Ovary (tissue), 9 donors: ENCODE results near the gene LIMS3. TPM values are rescaled to one million over a fixed set of nuclear protein-coding genes. Genes with fewer than 3 reads are reported as not detected.
"Not testable (repeated sequence)": the region's sequence is repeated elsewhere in the genome, so short reads cannot be mapped to it uniquely, and the experiment has no call there.

Source experiments
- DNase-seq, 5 donors: peaks; one replicate each; pipeline ENCODE4 v3.0.0-alpha.2; 2019 to 2020
- H3K27ac ChIP-seq, 2 donors: fragments of 200-600 bp; one replicate each; pipeline versions ENCODE4 v1.5.1 to v1.8.0; 2019 to 2022
- H3K27me3 ChIP-seq: fragments of 200-600 bp; one replicate; pipeline ENCODE4 v1.8.0; 2022
- H3K36me3 ChIP-seq: fragments of 200-600 bp; sonication (generic); one replicate; pipeline ENCODE4 v1.5.1; 2019
- H3K4me1 ChIP-seq: one replicate; pipeline ENCODE4 v1.8.1; 2013; ENCODE audit warnings: mild to moderate bottlenecking, moderate library complexity; ENCODE audit not compliant: insufficient read depth
- H3K4me3 ChIP-seq: fragments of 200-600 bp; sonication (generic); one replicate; pipeline ENCODE4 v1.5.1; 2017
- H3K9me3 ChIP-seq, 2 donors: fragments of 200-600 bp in 1 of 2; sonication (generic) in 1 of 2; one replicate each; pipeline versions ENCODE4 v1.5.1 to v1.8.1; 2013 to 2019; ENCODE audit warnings: mild to moderate bottlenecking in 1 of 2, moderate library complexity in 1 of 2
- WGBS, 3 donors: extraction: QIAGEN DNeasy Blood & Tissue Kit in 1 of 3; methylation state at CpG; one replicate each; pipeline versions ENCODE4 v1.1.5 to v1.1.7; 2013 to 2017; 5-methylcytosine and 5-hydroxymethylcytosine counted together
- intact Hi-C, 4 donors: fragments of 100-400 bp; cut with DNase I; formaldehyde crosslinking; loops; one replicate each; pipeline versions ENCODE4 v1.11.0 to v1.15.1; 2022 to 2023
- polyA plus RNA-seq, 2 donors: library from polyadenylated mRNA; stranded (reverse); fragments of 200-250 nt in 1 of 2; fragments of 350-450 nt in 1 of 2; fragmentation: Illumina TruSeq in 1 of 2; extraction: RNeasy Lipid Tissue Mini Kit (QIAGEN cat#74804) in 1 of 2; gene quantifications; one replicate each; pipeline ENCODE4 v1.2.3, GENCODE V29; 2013 to 2014
- total RNA-seq, 7 donors: library from RNA; depleted of rRNA in 2 of 7; stranded (reverse); fragments of >200 nt in 2 of 7; fragmentation: NEBNext Ultra II Directional in 3 of 7; extraction: Animal tissue kit (Norgen Biotek cat#: 25700) in 3 of 7; gene quantifications; one replicate each; pipeline versions ENCODE4 v1.1.0 to v1.2.4, GENCODE V29; 2016 to 2023
- donor health status: DM: no; HTN: no; CAD: no; lungs with moderate emphysema.
- donor health status: DM: no; HTN: no; CAD: no.
- donor health status: Bipolar disorder and iron deficiency.
- donor health status: DM: yes; HTN: yes; CAD: no.
- donor health status: DM: no; HTN: no; CAD: no.
- donor health status: DM: yes; HTN: yes; CAD: no.

Gene LIMS3
- total and polyA plus RNA-seq, 9 donors = 1.1 to 47.1 (median 6.6) TPM

DNA sequence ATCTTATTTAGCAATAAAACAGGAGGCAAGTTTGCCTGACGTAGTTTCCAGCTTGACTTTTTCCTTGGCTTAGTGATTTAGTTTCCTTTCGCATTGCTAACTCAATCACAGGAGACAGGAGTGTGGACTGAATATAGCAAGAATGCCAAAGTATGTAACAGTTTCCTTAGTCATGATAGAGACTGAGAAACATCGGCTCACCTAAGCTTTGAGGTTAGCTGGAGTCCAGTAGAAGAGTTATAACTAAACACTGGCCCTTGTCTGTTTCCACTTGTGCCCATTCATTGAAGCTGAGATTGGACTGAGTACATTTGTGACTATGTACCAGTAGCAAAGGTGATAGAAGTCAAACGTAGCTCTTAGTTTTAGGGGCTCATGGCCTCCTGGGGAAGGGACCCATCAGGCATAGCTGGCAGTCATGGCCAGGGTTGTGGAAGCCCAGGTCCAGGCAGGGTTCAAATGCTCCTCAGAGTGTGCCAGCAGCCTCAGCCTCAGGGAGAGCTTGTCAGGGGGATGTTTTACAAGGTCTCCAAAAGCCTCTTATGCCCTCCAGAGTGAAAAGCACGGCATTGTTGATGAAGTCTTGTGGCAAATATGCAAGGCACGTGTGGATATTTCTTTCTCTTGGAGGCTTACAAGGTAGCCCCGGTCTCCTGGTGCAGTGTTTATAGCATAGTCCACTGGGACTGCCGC is 573 bp upstream of the LIMS3 start:
- H3K27ac ChIP-seq, H3K4me1 ChIP-seq, H3K27me3 ChIP-seq, intact Hi-C loops, H3K9me3 ChIP-seq, H3K4me3 ChIP-seq, H3K36me3 ChIP-seq, DNase-seq: not testable (repeated sequence)
- WGBS, 3 donors = no CpG with 5 or more reads among the region's 8 CpGs

DNA sequence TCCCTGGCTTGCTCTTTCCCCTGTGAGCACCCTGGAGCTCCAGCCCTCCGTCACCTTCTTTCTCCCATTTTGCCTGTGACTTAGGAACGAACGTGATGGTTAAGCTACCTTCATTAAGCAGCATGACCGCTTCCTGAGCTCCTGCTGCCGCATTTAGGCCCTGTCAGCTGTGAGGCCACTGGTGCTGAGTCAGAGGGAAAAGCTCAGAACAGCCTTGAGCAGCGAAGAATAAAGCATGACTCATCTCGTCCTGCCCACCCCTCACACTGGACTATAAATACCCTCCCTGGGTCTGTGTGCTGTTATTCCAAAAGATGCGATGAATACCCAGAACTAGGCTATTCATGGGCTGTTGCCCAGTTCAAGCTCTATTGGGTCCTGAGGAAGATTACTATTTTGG is 7.3 kb downstream of the LIMS3 start:
- H3K4me1 ChIP-seq, H3K9me3 ChIP-seq, H3K4me3 ChIP-seq, H3K27me3 ChIP-seq, H3K27ac ChIP-seq, intact Hi-C loops, H3K36me3 ChIP-seq, DNase-seq: not testable (repeated sequence)
- WGBS, 3 donors = no CpG with 5 or more reads among the region's 8 CpGs

DNA sequence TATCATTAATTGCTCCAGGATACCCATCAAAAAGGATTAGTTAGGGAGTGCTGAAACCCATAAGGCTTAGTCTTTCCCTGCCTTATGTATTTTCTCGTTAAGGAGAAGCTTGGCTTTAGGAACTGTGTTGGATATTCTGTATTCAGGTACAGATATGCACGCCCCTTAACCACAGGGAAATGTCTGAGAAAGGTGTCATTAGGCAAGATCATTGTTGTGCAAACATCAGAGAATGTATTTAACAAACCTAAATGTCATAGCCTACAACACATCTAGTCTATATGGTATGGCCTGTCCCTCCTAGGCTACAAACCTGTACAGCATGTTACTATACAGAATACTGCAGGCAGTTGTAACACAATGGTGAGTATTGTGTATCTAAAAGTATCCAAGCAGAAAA is 10.1 kb downstream of the LIMS3 start:
- H3K4me3 ChIP-seq, DNase-seq, H3K27me3 ChIP-seq, H3K27ac ChIP-seq, H3K9me3 ChIP-seq, H3K4me1 ChIP-seq, intact Hi-C loops, H3K36me3 ChIP-seq: not testable (repeated sequence)
- no CpG with 5 or more reads among the region's 2 CpGs for WGBS, 3 donors

DNA sequence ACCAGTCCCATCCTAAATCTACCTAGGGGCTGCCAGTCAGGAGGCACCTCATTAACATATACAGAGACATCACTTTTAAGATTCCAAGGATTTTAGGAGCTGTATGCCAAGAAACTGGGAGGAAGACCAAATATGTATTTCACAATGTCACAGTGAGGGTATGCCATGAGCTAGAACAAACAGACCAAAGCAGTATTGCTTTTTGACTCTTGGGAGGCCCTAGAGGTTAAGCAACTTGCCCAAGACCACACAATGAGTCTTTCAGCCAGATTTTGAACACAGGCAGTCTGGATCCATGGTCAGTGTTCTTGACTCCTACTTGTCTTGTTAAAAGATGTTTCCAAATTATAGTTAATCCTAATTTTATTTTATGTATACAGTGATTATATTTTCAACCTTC is 12.3 kb downstream of the LIMS3 start:
- H3K9me3 ChIP-seq, H3K27ac ChIP-seq, H3K36me3 ChIP-seq, H3K4me1 ChIP-seq, intact Hi-C loops, H3K4me3 ChIP-seq, DNase-seq, H3K27me3 ChIP-seq: not testable (repeated sequence)

DNA sequence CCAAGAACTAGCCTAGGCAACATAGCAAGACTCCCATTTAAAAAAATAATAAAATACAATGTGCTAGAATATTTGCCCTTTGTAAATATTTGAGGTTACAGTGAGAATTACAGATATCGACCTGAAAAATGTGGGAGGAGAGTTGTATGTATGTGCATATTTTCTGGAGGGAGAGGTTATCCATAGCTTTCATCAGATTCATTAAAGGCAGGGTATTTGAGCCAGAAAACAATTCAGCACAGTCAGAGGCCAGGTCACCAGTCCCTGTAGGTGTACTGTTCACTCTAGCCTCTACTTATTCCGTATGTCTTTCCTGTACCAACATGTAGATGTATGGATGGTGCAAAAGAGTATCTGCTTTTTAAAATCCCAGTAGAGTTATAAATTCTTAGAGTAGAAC is 15.4 kb downstream of the LIMS3 start:
- H3K4me1 ChIP-seq, DNase-seq, H3K36me3 ChIP-seq, H3K27me3 ChIP-seq, H3K4me3 ChIP-seq, intact Hi-C loops, H3K27ac ChIP-seq, H3K9me3 ChIP-seq: not testable (repeated sequence)
- WGBS, 3 donors = 91% methylated on average over 1 of the region's 2 CpGs; no CpG with 5 or more reads in 2 of the 3 donors

DNA sequence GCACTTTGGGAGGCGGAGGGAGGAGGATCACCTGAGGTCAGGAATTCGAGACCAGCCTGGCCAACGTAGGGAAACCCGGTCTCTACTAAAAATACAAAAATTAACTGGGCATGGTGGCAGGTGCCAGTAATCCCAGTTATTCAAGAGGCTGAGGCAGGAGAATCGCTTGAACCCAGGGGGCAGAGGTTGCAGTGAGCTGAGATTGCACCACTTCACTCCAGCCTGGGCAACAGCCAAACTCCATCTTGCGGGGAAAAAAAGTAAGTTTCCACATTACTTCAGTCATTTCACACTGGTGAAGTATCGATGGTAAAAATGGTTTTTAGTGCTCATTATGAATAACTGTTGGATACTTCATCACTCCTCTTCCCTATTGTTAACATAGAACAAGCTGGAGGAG is 16.1 kb downstream of the LIMS3 start:
- H3K9me3 ChIP-seq, DNase-seq, H3K27me3 ChIP-seq, H3K4me1 ChIP-seq, H3K27ac ChIP-seq, H3K4me3 ChIP-seq, intact Hi-C loops, H3K36me3 ChIP-seq: not testable (repeated sequence)
- no CpG with 5 or more reads among the region's 7 CpGs for WGBS, 3 donors

DNA sequence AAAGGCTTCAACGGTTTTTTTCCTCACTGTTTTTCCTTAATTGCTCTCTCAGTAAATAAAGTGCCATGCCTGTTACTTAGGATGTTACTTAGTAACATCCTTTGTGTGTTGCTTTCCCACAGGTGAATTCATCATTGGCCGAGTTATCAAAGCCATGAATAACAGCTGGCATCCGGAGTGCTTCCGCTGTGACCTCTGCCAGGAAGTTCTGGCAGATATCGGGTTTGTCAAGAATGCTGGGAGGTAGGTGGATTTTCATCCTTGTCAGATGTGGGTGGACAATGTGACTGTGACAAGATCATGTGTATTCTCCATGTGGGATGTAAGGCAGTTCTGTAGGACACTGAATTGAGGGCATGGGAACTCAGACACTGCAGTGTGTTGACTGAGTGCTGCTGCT is 17.3 kb downstream of the LIMS3 start:
- H3K36me3 ChIP-seq, H3K4me1 ChIP-seq, H3K4me3 ChIP-seq, DNase-seq, H3K27me3 ChIP-seq, H3K27ac ChIP-seq, intact Hi-C loops, H3K9me3 ChIP-seq: not testable (repeated sequence)
- no CpG with 5 or more reads among the region's 5 CpGs for WGBS, 3 donors

DNA sequence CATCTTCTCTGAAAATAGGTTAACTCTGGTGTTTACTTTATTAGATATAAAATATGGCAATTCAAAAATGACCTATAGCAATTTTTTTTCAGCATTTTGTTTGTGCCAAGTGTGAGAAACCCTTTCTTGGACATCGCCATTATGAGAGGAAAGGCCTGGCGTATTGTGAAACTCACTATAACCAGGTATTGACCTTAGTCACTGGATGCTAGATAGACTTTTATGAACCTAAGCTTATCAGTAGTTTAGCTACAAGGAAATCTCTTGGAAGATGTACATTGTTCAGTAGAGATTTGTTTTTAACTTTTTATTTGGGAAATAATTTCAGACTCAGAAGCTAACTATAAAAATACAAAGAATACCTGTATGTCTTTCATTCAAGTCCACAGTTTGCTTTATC is 21.7 kb downstream of the LIMS3 start:
- H3K4me1 ChIP-seq, H3K9me3 ChIP-seq, DNase-seq, H3K4me3 ChIP-seq, H3K27me3 ChIP-seq, H3K36me3 ChIP-seq, intact Hi-C loops, H3K27ac ChIP-seq: not testable (repeated sequence)
- WGBS, 3 donors = no CpG with 5 or more reads among the region's 2 CpGs

DNA sequence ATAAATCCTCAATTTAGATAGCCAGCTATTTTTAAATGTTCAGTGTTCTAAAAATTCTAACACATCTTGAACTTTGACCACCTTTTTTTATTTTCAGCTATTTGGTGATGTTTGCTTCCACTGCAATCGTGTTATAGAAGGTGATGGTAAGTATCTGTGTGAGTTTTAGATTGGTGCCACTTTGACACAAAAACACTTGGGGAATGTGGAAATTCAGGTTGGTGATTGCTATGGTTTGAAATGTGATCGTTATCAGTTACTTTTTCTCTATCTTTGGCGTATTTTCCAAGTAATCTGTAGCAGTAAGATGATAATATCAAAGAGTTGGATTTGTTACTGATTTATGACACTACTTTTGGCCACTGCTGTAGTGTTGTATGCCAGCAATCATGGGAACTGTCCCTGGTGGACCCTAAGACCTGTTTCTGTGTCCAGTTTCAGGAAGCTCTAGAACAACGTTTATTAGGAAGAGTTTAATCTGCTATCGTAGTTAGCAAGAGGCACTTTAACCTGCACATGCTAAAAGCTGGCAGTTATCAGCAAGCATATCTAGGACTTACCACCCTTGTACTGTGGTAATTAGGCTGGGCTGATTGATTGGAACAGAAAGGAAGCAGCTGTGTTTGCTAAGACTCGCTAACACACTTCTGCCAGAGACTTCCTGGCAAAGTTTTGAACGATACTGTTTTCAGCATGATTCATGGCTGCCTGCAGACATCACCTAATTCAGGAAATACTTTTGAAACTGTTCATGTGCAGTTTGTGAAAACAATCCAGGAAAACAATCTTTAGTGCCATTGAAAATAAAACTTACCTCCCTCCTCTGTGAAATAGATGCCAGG is 23.3 kb downstream of the LIMS3 start:
- H3K27ac ChIP-seq, intact Hi-C loops, H3K9me3 ChIP-seq, H3K36me3 ChIP-seq, H3K4me3 ChIP-seq, H3K27me3 ChIP-seq, DNase-seq, H3K4me1 ChIP-seq: not testable (repeated sequence)
- WGBS, 3 donors = no CpG with 5 or more reads among the region's 7 CpGs

DNA sequence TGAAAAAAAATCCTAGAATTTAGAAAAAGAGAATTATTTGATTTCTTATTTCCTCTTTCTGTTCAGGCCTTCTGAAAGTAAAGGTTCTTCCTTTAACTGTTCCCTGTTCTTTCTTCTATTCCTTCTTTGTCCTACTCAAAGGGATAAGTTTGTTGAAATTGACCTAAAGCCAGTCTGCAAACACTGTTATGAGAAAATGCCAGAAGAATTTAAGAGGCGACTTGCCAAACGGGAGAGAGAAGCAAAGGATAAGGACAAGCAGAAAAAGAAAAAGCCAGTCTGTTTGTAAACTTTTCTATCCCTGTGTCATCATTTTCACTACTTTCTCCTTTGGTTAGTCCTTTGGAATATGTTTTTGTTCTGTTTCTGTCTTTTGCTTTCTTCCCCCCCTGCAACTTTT is 26.0 kb downstream of the LIMS3 start:
- intact Hi-C loops = not testable (repeated sequence)

DNA sequence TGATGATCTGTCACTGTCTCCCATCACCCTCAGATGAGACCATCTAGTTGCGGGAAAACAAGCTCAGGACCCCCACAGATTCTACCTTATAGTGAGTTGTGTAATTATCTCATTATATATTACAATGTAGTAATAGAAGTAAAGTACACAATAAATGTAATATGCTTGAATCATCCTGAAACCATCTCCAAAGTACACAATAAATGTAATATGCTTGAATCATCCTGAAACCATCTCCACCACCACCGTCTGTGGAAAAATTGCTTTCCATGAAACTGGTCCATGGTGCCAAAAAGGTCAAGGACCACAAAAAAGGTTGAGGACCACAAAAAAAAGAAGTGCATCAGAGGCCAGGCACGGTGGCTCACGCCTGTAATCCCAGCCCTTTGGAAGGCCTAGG is 29.3 kb downstream of the LIMS3 start:
- H3K4me1 ChIP-seq, H3K27ac ChIP-seq, DNase-seq, H3K36me3 ChIP-seq, H3K27me3 ChIP-seq, H3K4me3 ChIP-seq, H3K9me3 ChIP-seq, intact Hi-C loops: not testable (repeated sequence)
- WGBS, 3 donors = no CpG with 5 or more reads among the region's 4 CpGs

More for the DNA sequence above, 26.0 kb downstream of the LIMS3 start:
- H3K27me3 ChIP-seq, H3K27ac ChIP-seq, H3K4me3 ChIP-seq, H3K4me1 ChIP-seq, H3K9me3 ChIP-seq, DNase-seq, H3K36me3 ChIP-seq: not testable (repeated sequence)
- WGBS, 3 donors = no CpG with 5 or more reads among the region's 2 CpGs

DNA sequence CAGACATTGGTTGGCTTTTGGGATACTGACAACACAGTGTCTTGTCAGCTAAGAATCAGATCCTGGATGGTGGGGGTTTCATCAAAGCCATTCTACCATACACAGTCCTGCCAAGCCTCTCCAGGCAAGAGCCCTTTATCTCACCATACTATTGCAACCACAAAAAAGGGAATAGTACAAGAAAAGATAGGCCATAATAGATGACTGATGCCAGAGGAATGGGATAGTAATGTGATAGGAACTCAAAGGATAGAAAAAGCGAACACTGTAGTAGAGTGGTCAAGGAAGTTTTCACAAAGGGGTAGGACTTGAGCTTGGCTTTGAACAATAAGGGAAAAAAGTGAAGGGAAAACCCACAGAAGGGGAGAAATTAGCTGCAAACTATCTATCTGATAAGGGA is 30.7 kb downstream of the LIMS3 start:
- H3K27ac ChIP-seq, H3K4me3 ChIP-seq, intact Hi-C loops, DNase-seq, H3K4me1 ChIP-seq, H3K36me3 ChIP-seq, H3K27me3 ChIP-seq, H3K9me3 ChIP-seq: not testable (repeated sequence)
- WGBS, 3 donors = no CpG with 5 or more reads among the region's 1 CpG
